IMR-90 (cell line): Measurements from ENCODE around the gene RCAN2. TPM values are rescaled to one million over a fixed set of nuclear protein-coding genes. Genes with fewer than 3 reads are reported as not detected.
A peak's percentile ranks its signal among the peaks of the same experiment; 100 is the strongest.

ENCODE experiments used
- ATAC-seq: fragments of 200-7000 bp; cut with Tn5 transposase; 2 replicates; pipeline ENCODE4 v1.9.1; 2020; ENCODE audit warnings: low read depth, mild to moderate bottlenecking, moderate library complexity
- BruUV-seq: library from RNA; stranded (reverse); fragments of 400-500 nt; replicated peaks from 2 replicates; lab custom pipeline; 2021; lab: Mats Ljungman, UMichigan
- CTCF ChIA-PET: fragments of 300-600 bp; formaldehyde crosslinking; extraction: SDS; loops from one replicate; lab custom pipeline; 2021; ENCODE audit warnings: antibody characterized with exemption; lab: Yijun Ruan, JAX
- POLR2A ChIA-PET: fragments of 300-600 bp; sonication (Branson Sonifier 250); formaldehyde crosslinking; loops from one replicate; lab custom pipeline; 2022; ENCODE audit warnings: antibody characterized with exemption; ENCODE audit not compliant: unreplicated experiment; lab: Charles Lee
- DNase-seq: peaks from one replicate; pipeline ENCODE4 v3.0.0; 2013
- H2AFZ ChIP-seq: replicated peaks from 2 replicates; pipeline ENCODE3; 2013; ENCODE audit warnings: low read length, mild to moderate bottlenecking; ENCODE audit not compliant: poor library complexity
- H2AK5ac ChIP-seq: 2 replicates; pipeline ENCODE4 v1.6.1; 2013; ENCODE audit warnings: low read depth, low read length, inconsistent platforms
- H2AK9ac ChIP-seq: replicated peaks from 2 replicates; pipeline ENCODE3; 2013; ENCODE audit warnings: mild to moderate bottlenecking, low read depth, low read length, moderate library complexity; ENCODE audit not compliant: poor library complexity
- H2BK120ac ChIP-seq: 2 replicates; pipeline ENCODE4 v1.6.1; 2013; ENCODE audit warnings: low read depth, low read length, inconsistent platforms
- H2BK15ac ChIP-seq: 3 replicates; pipeline ENCODE4 v1.6.1; 2013; ENCODE audit warnings: low read depth, low read length, inconsistent platforms
- H2BK20ac ChIP-seq: 2 replicates; pipeline ENCODE4 v1.6.1; 2013; ENCODE audit warnings: low read depth, mild to moderate bottlenecking, inconsistent platforms, low read length, moderate library complexity
- H2BK5ac ChIP-seq: 2 replicates; pipeline ENCODE4 v1.6.1; 2013; ENCODE audit warnings: mild to moderate bottlenecking, low read depth, low read length, inconsistent platforms; ENCODE audit not compliant: poor library complexity, severe bottlenecking
- H3K14ac ChIP-seq: replicated peaks from 2 replicates; pipeline ENCODE4 v1.6.1; 2013; ENCODE audit warnings: low read depth, low read length, inconsistent platforms
- H3K18ac ChIP-seq: 2 replicates; pipeline ENCODE4 v1.6.1; 2013; ENCODE audit warnings: low read depth, low read length, control low read depth
- H3K23ac ChIP-seq: 2 replicates; pipeline ENCODE4 v1.6.1; 2013; ENCODE audit warnings: low read depth, low read length, inconsistent platforms
- H3K27ac ChIP-seq: 2 replicates; pipeline ENCODE4 v1.5.1; 2013; ENCODE audit warnings: mild to moderate bottlenecking, control low read depth, low read length; ENCODE audit not compliant: insufficient read depth
- H3K27me3 ChIP-seq: 2 replicates; pipeline ENCODE4 v1.6.1; 2013; ENCODE audit warnings: low read length; ENCODE audit not compliant: control insufficient read depth, insufficient read depth
- H3K36me3 ChIP-seq: 2 replicates; pipeline ENCODE4 v1.6.1; 2013; ENCODE audit warnings: low read length, mixed read lengths; ENCODE audit not compliant: control insufficient read depth, insufficient read depth
- H3K4ac ChIP-seq: 2 replicates; pipeline ENCODE4 v1.6.1; 2013; ENCODE audit warnings: low read depth, low read length, inconsistent platforms
- H3K4me1 ChIP-seq: 2 replicates; pipeline ENCODE4 v1.6.1; 2013; ENCODE audit warnings: low read length, mixed read lengths; ENCODE audit not compliant: control insufficient read depth, insufficient read depth
- H3K4me2 ChIP-seq: 2 replicates; pipeline ENCODE4 v1.6.1; 2013; ENCODE audit warnings: low read depth, mild to moderate bottlenecking, control low read depth, low read length, moderate library complexity
- H3K4me3 ChIP-seq: 2 replicates; pipeline ENCODE4 v1.5.1; 2013; ENCODE audit warnings: low read depth, mild to moderate bottlenecking, control low read depth, low read length, moderate library complexity; ENCODE audit not compliant: insufficient read depth
- H3K56ac ChIP-seq: 2 replicates; pipeline ENCODE4 v1.6.1; 2013; ENCODE audit warnings: low read length, inconsistent platforms; ENCODE audit not compliant: insufficient read depth; ENCODE audit errors: extremely low read depth
- H3K79me1 ChIP-seq, 2 experiments: 2 replicates each; pipeline ENCODE4 v1.6.1; 2013; ENCODE audit warnings: low read length in 2 of 2, inconsistent platforms in 1 of 2, low read depth in 1 of 2
- H3K9ac ChIP-seq: 2 replicates; pipeline ENCODE4 v1.6.1; 2013; ENCODE audit warnings: low read depth, low read length, control low read depth
- H3K9me1 ChIP-seq: 2 replicates; pipeline ENCODE4 v1.6.1; 2013; ENCODE audit warnings: low read length, inconsistent platforms; ENCODE audit not compliant: insufficient read depth
- H3K9me3 ChIP-seq: 2 replicates; pipeline ENCODE4 v1.6.1; 2013; ENCODE audit warnings: low read length; ENCODE audit not compliant: control insufficient read depth, insufficient read depth
- H4K20me1 ChIP-seq: 2 replicates; pipeline ENCODE4 v1.6.1; 2013; ENCODE audit warnings: low read length, inconsistent platforms; ENCODE audit not compliant: insufficient read depth
- H4K5ac ChIP-seq: 2 replicates; pipeline ENCODE4 v1.6.1; 2013; ENCODE audit warnings: mild to moderate bottlenecking, low read depth, low read length, control low read depth
- H4K8ac ChIP-seq, 2 experiments: 2 replicates each; pipeline ENCODE4 v1.6.1; 2013; ENCODE audit warnings: low read depth in 2 of 2, low read length in 2 of 2, control low read depth in 1 of 2, inconsistent platforms in 1 of 2
- H4K91ac ChIP-seq: 2 replicates; pipeline ENCODE4 v1.6.1; 2013; ENCODE audit warnings: low read depth, low read length, inconsistent platforms; ENCODE audit not compliant: insufficient read depth
- BHLHE40 ChIP-seq: fragments of 150-350 bp; IDR thresholded peaks from 2 replicates; pipeline ENCODE4 v1.6.1; 2016; ENCODE audit warnings: mild to moderate bottlenecking, low read depth, low read length
- CEBPB ChIP-seq: IDR thresholded peaks from 2 replicates; pipeline ENCODE4 v1.6.1; 2012; ENCODE audit warnings: low read depth, low read length, improper control_type of control experiment
- ELK1 ChIP-seq: fragments of 150-350 bp; IDR thresholded peaks from 2 replicates; pipeline ENCODE4 v1.6.1; 2016; ENCODE audit warnings: low read depth, mild to moderate bottlenecking, low read length, moderate library complexity, borderline replicate concordance
- FOS ChIP-seq: fragments of 150-350 bp; IDR thresholded peaks from 2 replicates; pipeline ENCODE4 v1.6.1; 2016; ENCODE audit warnings: low read depth, low read length
- MAFK ChIP-seq: IDR thresholded peaks from 2 replicates; pipeline ENCODE4 v1.6.1; 2012; ENCODE audit warnings: low read depth, low read length, improper control_type of control experiment
- MAZ ChIP-seq: IDR thresholded peaks from 2 replicates; pipeline ENCODE4 v1.6.1; 2012; ENCODE audit warnings: low read depth, mild to moderate bottlenecking, low read length, improper control_type of control experiment, moderate library complexity, borderline replicate concordance
- MXI1 ChIP-seq: IDR thresholded peaks from 2 replicates; pipeline ENCODE4 v1.6.1; 2012; ENCODE audit warnings: low read depth, mild to moderate bottlenecking, low read length, moderate library complexity, borderline replicate concordance
- NFE2L2 ChIP-seq: fragments of 150-350 bp; IDR thresholded peaks from 2 replicates; pipeline ENCODE4 v1.6.1; 2016; ENCODE audit warnings: low read depth, mild to moderate bottlenecking, low read length
- POLR2A ChIP-seq: IDR thresholded peaks from 2 replicates; pipeline ENCODE4 v1.6.1; 2012; ENCODE audit warnings: mild to moderate bottlenecking, low read depth, low read length
- RAD21 ChIP-seq: IDR thresholded peaks from 2 replicates; pipeline ENCODE4 v1.6.1; 2012; ENCODE audit warnings: low read length, improper control_type of control experiment
- RCOR1 ChIP-seq: IDR thresholded peaks from 2 replicates; pipeline ENCODE4 v1.6.1; 2012; ENCODE audit warnings: mild to moderate bottlenecking, low read length, improper control_type of control experiment; ENCODE audit not compliant: insufficient replicate concordance
- RFX5 ChIP-seq: IDR thresholded peaks from 2 replicates; pipeline ENCODE4 v1.8.0; 2012; ENCODE audit warnings: low read depth, mild to moderate bottlenecking, low read length, moderate library complexity
- SMC3 ChIP-seq: fragments of 150-350 bp; IDR thresholded peaks from 2 replicates; pipeline ENCODE4 v1.6.1; 2016; ENCODE audit warnings: low read depth, mild to moderate bottlenecking, antibody characterized with exemption, low read length, moderate library complexity
- USF2 ChIP-seq: fragments of 150-350 bp; IDR thresholded peaks from 2 replicates; pipeline ENCODE4 v1.6.1; 2017; ENCODE audit warnings: mild to moderate bottlenecking, antibody characterized with exemption, low read length, low read depth
- dilution Hi-C: fragments of 300-500 bp; cut with HindIII; formaldehyde crosslinking; loops from one replicate; pipeline ENCODE4 v1.14.3; 2018; ENCODE audit warnings: low sequenced_read_pairs; ENCODE audit not compliant: unreplicated experiment
- in situ Hi-C: fragments of 300-500 bp; cut with MboI; formaldehyde crosslinking; loops from 3 replicates; pipeline ENCODE4 v1.14.3; 2019; ENCODE audit warnings: low sequenced_read_pairs, inconsistent platforms, mixed read lengths
- intact Hi-C: fragments of 100-400 bp; cut with micrococcal nuclease; formaldehyde crosslinking; loops from 2 replicates; pipeline ENCODE4 v1.10.0; 2022
- polyA plus RNA-seq, 3 experiments: library from polyadenylated mRNA; depleted of rRNA; stranded (reverse); fragments of >200 nt; gene quantifications; 2 replicates each; pipeline ENCODE4 v1.2.3, GENCODE V29; 2012; ENCODE audit warnings: low replicate concordance in 1 of 3
- total RNA-seq: library from RNA; depleted of rRNA; stranded (reverse); fragments of >200 nt; gene quantifications from 2 replicates; pipeline ENCODE4 v1.2.3, GENCODE V29; 2012

Gene RCAN2
- total and polyA plus RNA-seq, 2 of the 4 experiments (the other 2 are of a cell fraction), result 1.3 to 1.8 TPM

DNA sequence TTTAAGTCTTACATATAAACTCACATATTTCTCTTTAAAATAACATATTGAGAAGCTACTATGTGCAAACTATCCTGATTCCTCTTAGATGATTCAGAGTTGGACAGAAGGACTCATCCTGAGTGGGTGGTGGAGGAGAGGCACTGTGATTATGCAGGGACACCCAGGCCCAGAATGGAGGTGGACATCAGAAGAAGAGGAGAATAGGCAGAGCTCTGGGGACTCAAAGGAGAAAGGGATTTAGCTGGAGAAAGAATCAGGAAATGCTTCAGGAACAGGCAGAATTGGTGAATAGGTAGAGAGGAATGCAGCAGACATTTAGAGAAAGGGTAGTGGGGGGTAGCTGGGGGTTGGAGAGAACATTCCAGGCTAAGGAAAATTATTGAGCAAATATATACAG, 17.4 kb downstream of the RCAN2 start:
- POLR2A ChIA-PET, result no interaction called here
- dilution Hi-C loops, result no loop called here

More for the DNA sequence above, 17.4 kb downstream of the RCAN2 start:
- Histone ChIP-seq H4K91ac (no peak overlapping the region), H4K8ac (no peak overlapping the region), H4K20me1 (no peaks in the 10 kb centered on the region), H2BK20ac (no peak overlapping the region), H3K18ac (no peak overlapping the region), H2AFZ (no peak overlapping the region), H3K14ac (no peak overlapping the region), H3K23ac (no peak overlapping the region), H3K4ac (no peak overlapping the region), H2BK15ac (no peak overlapping the region), H3K9me3 (no peaks in the 10 kb centered on the region), H3K4me1 (no peaks in the 10 kb centered on the region), H3K9ac (no peak overlapping the region), H2BK120ac (no peak overlapping the region), H3K9me1 (no peaks in the 10 kb centered on the region), H4K5ac (no peak overlapping the region), H2AK9ac (no peak overlapping the region), H3K4me2 (no peak overlapping the region), H3K56ac (no peak overlapping the region; the same call in 1 of the 2 replicates), H3K4me3 (no peak overlapping the region), H2BK5ac (no peak overlapping the region), H3K36me3 (no peaks in the 10 kb centered on the region), H3K27me3 (no peaks in the 10 kb centered on the region), H3K27ac (no peak overlapping the region), H2AK5ac (no peak overlapping the region), H3K79me1 (no peaks in the 10 kb centered on the region)
- peak; percentile 32 for DNase-seq
- CTCF ChIA-PET, result interaction anchor here (1.3 kb wide), 1 partner anchor 11 kb away, joined by 3 read pairs; no protein-coding TSS in a partner anchor
- intact Hi-C loops, result no loop called here
- peak; percentile 37 for ATAC-seq
- in situ Hi-C loops, result no loop called here
- TF ChIP-seq SMC3 (no peak), ELK1 (no peak), RAD21 (no peak), POLR2A (no peak), MAZ (no peak), MAFK (no peak), RFX5 (no peak), BHLHE40 (no peak), USF2 (no peak), NFE2L2 (no peak), FOS (no peak), MXI1 (no peak), CEBPB (no peak), RCOR1 (no peak)
- BruUV-seq, result no TSS peak
